Smooth muscle cell (in vitro differentiated cells): Measurements from ENCODE around the gene NMRK2. TPM values are rescaled to one million over a fixed set of nuclear protein-coding genes. Genes with fewer than 3 reads are reported as not detected.

Experiments
- DNase-seq: peaks from one replicate; lab custom pipeline; 2025; ENCODE audit not compliant: unreplicated experiment; lab: John Stamatoyannopoulos, UW
- H2AFZ ChIP-seq: fragments of 200-600 bp; sonication (generic); 2 replicates; pipeline ENCODE4 v1.6.0; 2016; ENCODE audit warnings: antibody characterized with exemption, low read depth, mild to moderate bottlenecking
- H3F3A ChIP-seq: fragments of 200-600 bp; sonication (generic); 2 replicates; pipeline ENCODE4 v1.6.0; 2017; ENCODE audit warnings: antibody characterized with exemption, low read depth
- H3K27ac ChIP-seq: fragments of 200-600 bp; sonication (generic); 2 replicates; pipeline ENCODE4 v1.5.1; 2016; ENCODE audit warnings: low read depth, mild to moderate bottlenecking
- H3K27me3 ChIP-seq: fragments of 200-600 bp; sonication (generic); 2 replicates; pipeline ENCODE4 v1.6.1; 2016; ENCODE audit warnings: low read depth, mild to moderate bottlenecking
- H3K36me3 ChIP-seq: fragments of 200-600 bp; sonication (generic); 2 replicates; pipeline ENCODE4 v1.5.1; 2016; ENCODE audit warnings: low read depth
- H3K4me1 ChIP-seq: fragments of 200-600 bp; sonication (generic); 2 replicates; pipeline ENCODE4 v1.5.1; 2016; ENCODE audit warnings: low read depth
- H3K4me2 ChIP-seq: fragments of 200-600 bp; sonication (generic); 2 replicates; pipeline ENCODE4 v1.6.0; 2016; ENCODE audit warnings: mild to moderate bottlenecking
- H3K4me3 ChIP-seq: fragments of 200-600 bp; sonication (generic); 2 replicates; pipeline ENCODE4 v1.5.1; 2016; ENCODE audit warnings: mild to moderate bottlenecking
- H3K79me2 ChIP-seq: fragments of 200-600 bp; sonication (generic); 2 replicates; pipeline ENCODE4 v1.6.0; 2016; ENCODE audit warnings: low read depth, mild to moderate bottlenecking
- H3K9ac ChIP-seq: fragments of 200-600 bp; sonication (generic); 2 replicates; pipeline ENCODE4 v1.6.0; 2016; ENCODE audit warnings: low read depth
- H3K9me3 ChIP-seq: fragments of 200-600 bp; sonication (generic); replicated peaks from 2 replicates; pipeline ENCODE4 v1.5.1; 2016; ENCODE audit warnings: low read depth
- H4K20me1 ChIP-seq: fragments of 200-600 bp; sonication (generic); 2 replicates; pipeline ENCODE4 v1.6.0; 2016; ENCODE audit warnings: low read depth
- WGBS: methylation state at CpG from one replicate; pipeline ENCODE4 v1.1.7; 2016; ENCODE audit warnings: low lambda C conversion rate; 5-methylcytosine and 5-hydroxymethylcytosine counted together
- polyA plus RNA-seq: library from polyadenylated mRNA; unstranded; fragments of >200 nt; fragmentation: Nextera tagmentation; extraction: Ambion mirVana; gene quantifications from 2 replicates; pipeline ENCODE4 v1.2.1, GENCODE V29; 2016
- total RNA-seq: library from RNA; depleted of rRNA; stranded (reverse); fragments of >200 nt; gene quantifications from 2 replicates; pipeline ENCODE4 v1.2.3, GENCODE V29; 2014
- TF ChIP-seq, protein P1 (sequence below): fragments of 200-600 bp; sonication (generic); IDR thresholded peaks from 2 replicates; pipeline ENCODE4 v1.5.1; 2017; ENCODE audit warnings: borderline replicate concordance, mild to moderate bottlenecking, antibody characterized with exemption; ENCODE audit not compliant: insufficient read depth, poor library complexity, severe bottlenecking

NMRK2 gene
- total and polyA plus RNA-seq, 2 experiments from 2014 or later, result not detected

DNA sequence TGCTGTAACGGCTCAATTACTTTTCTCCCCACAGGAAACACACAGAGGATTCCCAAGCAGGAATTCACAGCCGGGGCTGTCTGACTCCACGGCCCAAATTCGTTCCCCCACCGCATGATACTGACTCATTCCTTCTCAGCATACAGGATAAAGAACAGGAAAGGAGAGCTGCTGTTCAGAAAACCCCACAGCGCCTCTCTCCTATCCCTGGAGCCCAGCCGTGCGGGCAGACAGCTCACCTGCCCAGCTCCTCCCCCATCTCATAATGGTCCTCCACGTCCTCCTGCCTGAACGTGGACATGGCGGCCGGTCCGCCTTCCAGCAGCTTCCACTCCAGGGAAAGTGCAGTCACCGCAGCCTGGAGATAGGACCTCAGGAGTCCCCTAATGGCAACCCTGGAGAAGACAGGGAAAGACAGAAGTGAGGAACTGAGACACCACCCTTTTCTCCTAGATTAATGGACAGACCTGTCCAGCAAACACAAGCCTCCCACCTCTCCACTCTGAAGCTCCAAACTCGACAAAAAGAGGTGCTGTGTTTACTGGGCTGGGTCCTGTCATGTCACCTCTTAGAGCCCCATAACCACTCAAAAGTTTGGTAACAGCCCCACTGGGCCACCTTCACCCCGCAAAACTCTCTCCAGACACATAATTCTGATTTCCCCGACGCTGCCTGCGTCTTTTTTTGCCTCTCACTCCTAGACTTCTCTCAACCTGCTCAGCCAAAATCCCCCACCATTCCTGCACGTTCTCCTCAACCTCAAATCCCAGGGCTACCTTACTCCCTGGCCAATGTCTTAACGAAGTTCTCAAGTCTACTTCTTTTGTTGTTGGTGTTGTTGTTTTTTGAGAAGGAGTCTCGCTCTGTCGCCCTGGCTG lies 36.8 kb downstream of the NMRK2 start:
- H2AFZ ChIP-seq, result no peak overlapping the region
- H3K27ac ChIP-seq, result peak overlapping the region; percentile 99
- H3K36me3 ChIP-seq, result no peaks in the 10 kb centered on the region
- H3K4me2 ChIP-seq, result peak overlapping the region; percentile 96
- peaks cover 31% of the 10 kb centered on the region for H3F3A ChIP-seq
- WGBS, result 2% methylated on average over 23 of the region's 23 CpGs
- peak overlapping the region; percentile 99 for H3K4me3 ChIP-seq
- H3K4me1 ChIP-seq, result peaks cover 15% of the 10 kb centered on the region
- H3K9ac ChIP-seq, result peak overlapping the region; percentile 99
- peaks cover 48% of the 10 kb centered on the region for H3K79me2 ChIP-seq
- peak; percentile 24 for DNase-seq
- TF ChIP-seq, protein P1, sequence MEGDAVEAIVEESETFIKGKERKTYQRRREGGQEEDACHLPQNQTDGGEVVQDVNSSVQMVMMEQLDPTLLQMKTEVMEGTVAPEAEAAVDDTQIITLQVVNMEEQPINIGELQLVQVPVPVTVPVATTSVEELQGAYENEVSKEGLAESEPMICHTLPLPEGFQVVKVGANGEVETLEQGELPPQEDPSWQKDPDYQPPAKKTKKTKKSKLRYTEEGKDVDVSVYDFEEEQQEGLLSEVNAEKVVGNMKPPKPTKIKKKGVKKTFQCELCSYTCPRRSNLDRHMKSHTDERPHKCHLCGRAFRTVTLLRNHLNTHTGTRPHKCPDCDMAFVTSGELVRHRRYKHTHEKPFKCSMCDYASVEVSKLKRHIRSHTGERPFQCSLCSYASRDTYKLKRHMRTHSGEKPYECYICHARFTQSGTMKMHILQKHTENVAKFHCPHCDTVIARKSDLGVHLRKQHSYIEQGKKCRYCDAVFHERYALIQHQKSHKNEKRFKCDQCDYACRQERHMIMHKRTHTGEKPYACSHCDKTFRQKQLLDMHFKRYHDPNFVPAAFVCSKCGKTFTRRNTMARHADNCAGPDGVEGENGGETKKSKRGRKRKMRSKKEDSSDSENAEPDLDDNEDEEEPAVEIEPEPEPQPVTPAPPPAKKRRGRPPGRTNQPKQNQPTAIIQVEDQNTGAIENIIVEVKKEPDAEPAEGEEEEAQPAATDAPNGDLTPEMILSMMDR, result peak; percentile 14
- peaks cover 71% of the 10 kb centered on the region for H4K20me1 ChIP-seq
- H3K27me3 ChIP-seq, result no peaks in the 10 kb centered on the region
- H3K9me3 ChIP-seq, result no peaks in the 10 kb centered on the region

DNA sequence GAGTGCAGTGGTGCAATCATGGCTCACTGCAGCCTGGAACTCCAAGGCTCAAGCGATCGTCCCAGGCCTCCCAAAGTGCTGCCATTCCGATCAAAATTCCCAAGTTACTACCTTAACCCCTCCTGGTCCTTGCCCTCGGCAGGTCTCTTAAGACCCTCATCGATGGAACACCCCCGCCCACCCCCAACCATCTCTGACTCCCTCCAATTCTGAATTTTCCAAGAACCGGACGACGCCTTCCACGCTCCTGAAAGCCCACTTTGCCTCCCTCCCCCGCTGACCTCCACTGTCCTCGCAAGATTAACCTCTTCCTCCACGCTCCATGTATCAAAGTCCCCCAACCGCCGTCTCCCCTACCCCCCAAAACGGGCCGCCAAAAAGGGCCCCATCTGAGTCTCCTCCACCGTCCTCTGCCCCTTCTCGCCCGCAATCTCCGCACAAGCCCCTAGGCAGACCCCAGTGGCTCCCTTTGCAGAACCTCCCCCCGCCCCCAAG lies 37.5 kb downstream of the NMRK2 start:
- TF ChIP-seq, protein P1, result no peak
- Histone ChIP-seq H3F3A (peaks cover 36% of the 10 kb centered on the region), H3K9me3 (no peaks in the 10 kb centered on the region), H2AFZ (no peak overlapping the region), H3K4me3 (peak overlapping the region; percentile 99), H3K4me1 (peaks cover 15% of the 10 kb centered on the region), H4K20me1 (peaks cover 70% of the 10 kb centered on the region), H3K27me3 (no peaks in the 10 kb centered on the region), H3K27ac (peak overlapping the region; percentile 99), H3K9ac (peak overlapping the region; percentile 99), H3K36me3 (no peaks in the 10 kb centered on the region), H3K4me2 (peak overlapping the region; percentile 96), H3K79me2 (peaks cover 45% of the 10 kb centered on the region)
- whole genome bisulfite sequencing, result 1% methylated on average over 17 of the region's 22 CpGs
- DNase-seq, result no peak

DNA sequence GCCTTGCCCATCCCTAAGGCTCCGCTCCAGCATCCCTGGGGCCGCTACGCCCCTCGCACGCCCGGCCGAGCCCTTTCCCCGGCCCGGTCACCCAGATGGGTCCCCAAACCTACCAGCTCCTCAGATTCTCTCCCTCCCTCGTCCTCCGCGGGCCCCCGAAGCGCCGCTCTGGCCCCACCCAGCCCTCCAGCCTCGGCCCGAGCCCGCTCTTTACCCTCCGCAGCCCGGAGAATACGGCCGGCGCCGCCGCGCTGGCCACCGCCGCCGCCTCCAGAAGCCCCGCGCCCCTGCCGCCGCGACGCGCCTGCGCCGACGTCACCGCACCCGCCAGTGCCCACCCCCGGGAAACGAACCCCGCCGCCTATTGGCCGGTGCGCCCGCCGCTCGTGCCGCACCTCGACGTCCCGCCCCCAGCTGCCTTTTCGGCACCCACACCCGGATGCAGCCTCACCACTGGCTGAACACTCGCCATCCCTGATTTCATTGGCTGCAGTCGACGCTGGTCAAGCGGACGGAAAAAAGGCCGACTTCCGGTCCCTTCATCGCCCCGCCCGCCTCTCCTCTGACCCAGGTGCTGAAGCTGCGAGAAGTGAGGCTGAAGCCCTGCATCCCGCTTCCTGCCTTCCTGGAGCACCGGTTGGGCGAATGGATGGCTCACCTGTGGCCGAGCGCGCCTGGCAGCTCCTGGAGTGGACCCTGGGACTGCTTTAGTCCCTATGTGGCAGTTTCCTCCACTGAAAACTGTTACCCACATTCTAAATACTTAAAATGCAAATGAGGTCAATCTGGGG lies 38.1 kb downstream of the NMRK2 start, which contains the start of gene DAPK3:
Gene DAPK3 (minus strand): TSS at position 292 of the 791 bp plus-strand sequence. CDS start 1,364 bp downstream, outside the sequence.
- Histone ChIP-seq H3K4me3 (peak within 1 kb of the TSS; percentile 99), H3K4me1 (peaks cover 15% of the 10 kb centered on the region), H3K79me2 (peaks cover 44% of the 10 kb centered on the region), H3K27me3 (no peaks in the 10 kb centered on the region), H2AFZ (no peak within 1 kb of the TSS), H3F3A (peaks cover 42% of the 10 kb centered on the region), H3K9me3 (no peaks in the 10 kb centered on the region), H3K36me3 (no peaks in the 10 kb centered on the region), H3K27ac (peak within 1 kb of the TSS; percentile 99), H3K9ac (peak within 1 kb of the TSS; percentile 99), H4K20me1 (peaks cover 70% of the 10 kb centered on the region), H3K4me2 (peak within 1 kb of the TSS; percentile 96)
- WGBS, result 2% methylated on average over 38 of the region's 73 CpGs
- peak; percentile 89 for DNase-seq
- TF ChIP-seq, protein P1, result no peak
